GM12873 (cell line): ENCODE measurements around the gene ARL6.

Experiments
- TF ChIP-seq, protein P1 (sequence below): IDR thresholded peaks from 2 replicates; pipeline ENCODE4 v1.5.1; 2012; ENCODE audit warnings: low read depth, mild to moderate bottlenecking, moderate library complexity, low read length, control low read depth; ENCODE audit not compliant: insufficient read depth; ENCODE audit errors: missing control alignments

ARL6 gene, protein sequence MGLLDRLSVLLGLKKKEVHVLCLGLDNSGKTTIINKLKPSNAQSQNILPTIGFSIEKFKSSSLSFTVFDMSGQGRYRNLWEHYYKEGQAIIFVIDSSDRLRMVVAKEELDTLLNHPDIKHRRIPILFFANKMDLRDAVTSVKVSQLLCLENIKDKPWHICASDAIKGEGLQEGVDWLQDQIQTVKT

DNA sequence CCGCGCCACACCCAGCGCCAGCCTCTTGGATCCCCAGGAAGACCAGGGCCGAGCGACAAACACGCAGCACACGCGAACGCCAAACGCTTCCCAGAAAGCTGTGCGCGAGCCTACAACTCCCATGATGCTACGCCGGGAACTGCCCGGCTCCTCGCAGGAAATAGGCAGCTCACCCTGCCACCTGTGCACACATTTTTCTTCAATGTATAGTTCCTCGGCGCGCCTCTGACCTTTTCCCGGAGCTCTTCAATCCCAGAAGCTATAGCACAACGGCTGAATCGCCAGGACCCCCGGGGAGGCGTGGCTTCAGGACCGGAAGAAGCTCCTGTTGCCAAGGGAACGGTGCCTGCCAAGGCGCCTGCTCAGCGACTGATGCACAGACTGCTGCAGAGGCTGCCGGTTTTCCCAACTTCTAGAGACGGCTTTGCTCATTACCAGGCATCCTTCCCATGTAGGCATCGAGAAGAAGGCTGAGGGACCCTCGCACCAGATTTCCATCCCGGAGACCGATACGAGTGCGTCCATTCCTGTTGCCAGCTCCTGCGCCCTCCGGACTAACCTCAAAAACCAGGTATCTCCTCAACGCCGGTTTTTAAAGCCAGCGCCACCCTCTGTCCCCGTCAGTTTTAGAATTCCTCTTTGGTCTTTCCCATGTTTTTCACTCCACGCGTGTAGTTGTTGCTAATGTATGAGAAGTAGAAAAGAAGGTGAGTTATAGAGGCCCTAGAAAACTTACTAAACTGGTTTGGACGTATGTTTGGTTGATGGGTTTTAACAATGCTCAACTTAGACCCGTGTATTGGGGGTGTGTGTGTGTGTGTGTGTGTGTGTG is at the start of gene ARL6:
ARL6 (plus strand) TSS at position 352 of the 832 bp plus-strand sequence. CDS start 3,350 bp downstream, outside the sequence.
- TF ChIP-seq, protein P1, sequence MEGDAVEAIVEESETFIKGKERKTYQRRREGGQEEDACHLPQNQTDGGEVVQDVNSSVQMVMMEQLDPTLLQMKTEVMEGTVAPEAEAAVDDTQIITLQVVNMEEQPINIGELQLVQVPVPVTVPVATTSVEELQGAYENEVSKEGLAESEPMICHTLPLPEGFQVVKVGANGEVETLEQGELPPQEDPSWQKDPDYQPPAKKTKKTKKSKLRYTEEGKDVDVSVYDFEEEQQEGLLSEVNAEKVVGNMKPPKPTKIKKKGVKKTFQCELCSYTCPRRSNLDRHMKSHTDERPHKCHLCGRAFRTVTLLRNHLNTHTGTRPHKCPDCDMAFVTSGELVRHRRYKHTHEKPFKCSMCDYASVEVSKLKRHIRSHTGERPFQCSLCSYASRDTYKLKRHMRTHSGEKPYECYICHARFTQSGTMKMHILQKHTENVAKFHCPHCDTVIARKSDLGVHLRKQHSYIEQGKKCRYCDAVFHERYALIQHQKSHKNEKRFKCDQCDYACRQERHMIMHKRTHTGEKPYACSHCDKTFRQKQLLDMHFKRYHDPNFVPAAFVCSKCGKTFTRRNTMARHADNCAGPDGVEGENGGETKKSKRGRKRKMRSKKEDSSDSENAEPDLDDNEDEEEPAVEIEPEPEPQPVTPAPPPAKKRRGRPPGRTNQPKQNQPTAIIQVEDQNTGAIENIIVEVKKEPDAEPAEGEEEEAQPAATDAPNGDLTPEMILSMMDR: no peak

DNA sequence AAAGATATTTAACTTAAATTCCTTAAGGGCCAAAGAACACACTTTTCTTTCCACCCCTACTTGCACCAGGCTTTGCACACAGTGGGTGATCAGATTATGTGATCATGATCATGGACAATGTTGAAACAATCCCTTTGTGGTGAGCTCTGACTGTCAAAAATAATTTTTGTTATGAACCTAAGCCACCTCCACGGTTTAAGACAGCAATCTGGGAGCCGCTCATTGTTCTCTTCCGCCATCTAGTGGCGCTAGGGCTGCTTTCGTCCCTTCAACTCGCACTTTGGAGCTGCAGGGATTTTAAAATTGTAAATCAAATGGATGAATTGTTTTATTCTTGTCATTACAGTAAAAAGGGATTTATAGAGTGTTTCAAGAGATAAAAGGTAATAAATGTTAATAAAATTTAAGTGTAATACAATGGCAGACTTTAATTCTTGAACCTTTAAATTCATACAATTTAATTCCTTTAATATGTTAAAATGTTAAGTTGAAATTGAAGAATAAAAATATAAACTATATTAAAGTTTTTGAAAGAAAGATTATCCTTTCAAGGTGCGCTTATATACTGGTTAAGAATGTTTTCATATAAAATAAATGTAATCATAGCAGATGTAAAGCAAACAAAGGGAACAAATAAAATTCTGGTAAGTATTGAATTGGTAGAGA is 45.3 kb upstream of the ARL6 start:
- TF ChIP-seq, protein P1: peak; percentile 89

DNA sequence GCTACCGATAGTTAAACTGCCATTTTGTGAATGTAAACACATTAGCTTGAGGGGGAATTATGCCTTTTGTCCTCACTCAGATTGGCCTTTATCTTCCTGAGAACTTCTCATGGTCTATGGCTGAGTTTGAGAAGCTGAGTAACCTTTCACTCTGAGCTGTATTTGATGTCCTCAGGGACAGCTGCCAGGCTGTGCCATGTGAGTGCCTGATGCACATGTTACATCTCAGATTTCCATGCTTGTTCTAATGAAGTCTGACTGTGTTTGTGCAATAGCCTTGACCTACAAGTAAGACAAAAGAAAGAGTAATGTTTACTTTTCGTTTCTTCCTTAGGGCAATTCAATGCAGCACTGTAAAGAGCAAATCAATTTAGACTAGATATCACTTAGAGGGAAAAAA is 44.1 kb upstream of the ARL6 start:
- TF ChIP-seq, protein P1: no peak

DNA sequence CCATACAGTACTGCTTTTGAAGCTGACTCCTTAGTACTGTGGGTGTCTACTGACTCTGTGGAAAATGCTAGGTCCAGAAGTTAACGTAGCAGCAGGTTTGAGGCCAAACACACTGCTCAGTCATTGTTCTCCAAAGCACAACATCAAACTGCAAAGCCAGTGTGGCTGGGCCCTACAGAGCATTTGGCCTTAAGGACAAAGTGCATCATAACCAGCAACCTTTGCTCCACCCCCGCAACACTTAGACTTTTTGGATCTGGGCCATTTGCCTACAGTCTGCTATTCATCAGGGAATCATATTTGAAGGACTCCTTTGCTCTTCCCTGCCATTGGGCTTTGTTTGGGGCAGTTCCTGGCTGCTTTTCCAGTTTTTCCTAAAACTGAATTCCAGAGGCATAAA is 43.1 kb upstream of the ARL6 start:
- TF ChIP-seq, protein P1: no peak

DNA sequence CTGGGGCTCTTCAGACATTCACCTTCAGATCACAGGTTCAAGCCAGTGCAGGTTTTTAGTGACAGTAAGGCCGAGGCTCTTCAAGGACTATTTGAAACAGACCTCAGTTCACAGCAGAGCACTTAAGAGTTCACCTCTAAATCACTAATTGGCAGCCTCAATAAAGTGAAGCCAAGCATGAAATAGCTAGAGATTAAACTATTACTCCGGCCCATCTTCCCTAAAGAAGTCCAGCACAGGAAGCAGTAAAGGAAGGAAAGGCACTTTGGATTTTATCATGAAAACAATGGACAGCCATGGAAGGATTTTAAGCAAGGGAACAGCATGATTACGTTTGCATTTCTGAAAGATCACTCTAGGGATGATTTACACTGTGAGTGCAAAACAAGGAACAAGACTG is 27.6 kb upstream of the ARL6 start:
- TF ChIP-seq, protein P1: no peak

DNA sequence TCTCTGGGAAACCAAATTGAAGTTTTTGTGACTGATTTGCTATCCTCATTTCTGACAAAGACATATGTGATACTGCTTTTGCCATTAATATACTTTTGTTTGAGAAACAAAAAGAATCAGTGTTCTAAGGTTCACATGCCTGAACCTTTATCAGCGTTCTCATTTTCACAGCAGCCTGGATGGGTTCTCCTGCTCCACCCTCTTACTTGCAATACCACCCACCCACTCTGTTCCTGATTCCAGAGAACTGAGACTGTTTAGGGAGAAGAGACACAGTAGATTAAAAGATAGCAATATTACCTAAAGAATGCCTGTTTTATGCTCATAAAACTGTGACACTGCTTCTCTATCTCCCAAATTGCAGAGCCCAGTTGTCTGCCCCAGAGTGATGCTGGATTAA is 25.8 kb upstream of the ARL6 start:
- TF ChIP-seq, protein P1: no peak

DNA sequence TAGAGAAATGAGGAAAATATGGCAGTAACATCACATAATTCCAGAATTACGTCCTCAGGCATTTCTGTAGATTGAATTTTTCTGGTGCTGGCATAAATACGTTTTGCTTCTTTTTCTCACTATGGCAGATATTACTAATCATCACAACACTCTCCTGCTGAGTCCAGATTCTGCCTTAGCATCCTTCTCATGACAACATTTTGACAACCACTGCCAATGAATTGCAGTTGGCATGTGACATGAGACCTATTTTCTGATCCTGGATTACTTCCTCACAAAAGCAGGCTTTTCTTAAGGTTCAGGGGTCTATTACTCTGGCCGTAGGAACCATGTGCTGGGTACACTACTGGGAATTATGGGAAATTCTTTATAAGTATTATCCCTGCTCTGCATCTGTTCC is 22.5 kb upstream of the ARL6 start:
- TF ChIP-seq, protein P1: no peak
